RWPE2 (cell line): Measurements from ENCODE around the gene FXYD4.
"Not testable (repeated sequence)": the region's sequence is repeated elsewhere in the genome, so short reads cannot be mapped to it uniquely, and the experiment has no call there.

Source experiments
- ATAC-seq: fragments of 200-7000 bp; cut with Tn5 transposase; 3 replicates; pipeline ENCODE4 v1.9.1; 2021; ENCODE audit warnings: low read depth
- DNase-seq: peaks from one replicate; pipeline ENCODE4 v3.0.0-alpha.2; 2020; ENCODE audit warnings: low spot score
- H3K27ac ChIP-seq: fragments of 450-650 bp; 2 replicates; pipeline ENCODE4 v1.5.1; 2017; ENCODE audit warnings: mild to moderate bottlenecking; ENCODE audit not compliant: poor library complexity, severe bottlenecking
- H3K27me3 ChIP-seq: fragments of 250-450 bp; sonication (Bioruptor Pico); 2 replicates; pipeline ENCODE4 v1.5.1; 2021; ENCODE audit warnings: mild to moderate bottlenecking, moderate library complexity; ENCODE audit not compliant: insufficient read depth, poor library complexity, severe bottlenecking
- H3K36me3 ChIP-seq: fragments of 250-450 bp; sonication (Bioruptor Pico); 2 replicates; pipeline ENCODE4 v1.5.1; 2020; ENCODE audit warnings: low read depth, mild to moderate bottlenecking, moderate library complexity
- H3K4me1 ChIP-seq: fragments of 250-450 bp; sonication (Bioruptor Pico); 2 replicates; pipeline ENCODE4 v1.5.1; 2021; ENCODE audit warnings: mild to moderate bottlenecking, moderate library complexity; ENCODE audit not compliant: insufficient read depth, poor library complexity, severe bottlenecking
- H3K4me3 ChIP-seq: fragments of 250-450 bp; sonication (Bioruptor Pico); 2 replicates; pipeline ENCODE4 v1.5.1; 2021; ENCODE audit warnings: mild to moderate bottlenecking, moderate library complexity; ENCODE audit not compliant: severe bottlenecking
- H3K9me3 ChIP-seq: fragments of 250-450 bp; sonication (Bioruptor Pico); 2 replicates; pipeline ENCODE4 v1.5.1; 2021; ENCODE audit warnings: mild to moderate bottlenecking, moderate library complexity; ENCODE audit not compliant: severe bottlenecking
- TF ChIP-seq, protein P1 (sequence below): fragments of 450-650 bp; IDR thresholded peaks from one replicate; pipeline ENCODE4 v1.5.1; 2017; ENCODE audit warnings: mild to moderate bottlenecking, moderate library complexity; ENCODE audit not compliant: poor library complexity, severe bottlenecking

Gene FXYD4

DNA sequence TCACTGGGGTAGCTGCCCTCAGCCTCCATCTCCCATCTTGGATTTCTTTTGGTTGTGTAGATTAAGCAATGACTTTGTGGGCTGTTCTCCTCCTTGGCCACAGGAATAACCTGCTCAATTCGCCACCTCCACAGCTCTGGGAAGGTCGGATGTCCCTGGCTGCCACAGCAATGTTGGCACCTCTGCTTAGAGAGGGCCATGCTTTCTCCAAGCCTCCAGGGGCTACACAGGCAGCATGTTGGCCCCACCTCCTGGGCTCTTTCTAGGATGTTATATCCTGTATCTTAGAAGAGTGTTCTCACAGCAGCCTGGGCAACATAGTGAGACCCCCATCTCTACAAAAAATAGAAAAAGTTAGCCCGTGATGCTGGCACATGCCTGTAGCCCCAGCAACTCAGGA is 35.4 kb upstream of the FXYD4 start:
- Histone ChIP-seq H3K4me3 (no peak overlapping the region), H3K27me3 (no peaks in the 10 kb centered on the region), H3K4me1 (peaks cover 3% of the 10 kb centered on the region), H3K27ac (no peak overlapping the region), H3K36me3 (no peaks in the 10 kb centered on the region), H3K9me3 (no peaks in the 10 kb centered on the region)
- no peak for ATAC-seq
- TF ChIP-seq, protein P1, sequence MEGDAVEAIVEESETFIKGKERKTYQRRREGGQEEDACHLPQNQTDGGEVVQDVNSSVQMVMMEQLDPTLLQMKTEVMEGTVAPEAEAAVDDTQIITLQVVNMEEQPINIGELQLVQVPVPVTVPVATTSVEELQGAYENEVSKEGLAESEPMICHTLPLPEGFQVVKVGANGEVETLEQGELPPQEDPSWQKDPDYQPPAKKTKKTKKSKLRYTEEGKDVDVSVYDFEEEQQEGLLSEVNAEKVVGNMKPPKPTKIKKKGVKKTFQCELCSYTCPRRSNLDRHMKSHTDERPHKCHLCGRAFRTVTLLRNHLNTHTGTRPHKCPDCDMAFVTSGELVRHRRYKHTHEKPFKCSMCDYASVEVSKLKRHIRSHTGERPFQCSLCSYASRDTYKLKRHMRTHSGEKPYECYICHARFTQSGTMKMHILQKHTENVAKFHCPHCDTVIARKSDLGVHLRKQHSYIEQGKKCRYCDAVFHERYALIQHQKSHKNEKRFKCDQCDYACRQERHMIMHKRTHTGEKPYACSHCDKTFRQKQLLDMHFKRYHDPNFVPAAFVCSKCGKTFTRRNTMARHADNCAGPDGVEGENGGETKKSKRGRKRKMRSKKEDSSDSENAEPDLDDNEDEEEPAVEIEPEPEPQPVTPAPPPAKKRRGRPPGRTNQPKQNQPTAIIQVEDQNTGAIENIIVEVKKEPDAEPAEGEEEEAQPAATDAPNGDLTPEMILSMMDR: no peak
- no peak for DNase-seq

DNA sequence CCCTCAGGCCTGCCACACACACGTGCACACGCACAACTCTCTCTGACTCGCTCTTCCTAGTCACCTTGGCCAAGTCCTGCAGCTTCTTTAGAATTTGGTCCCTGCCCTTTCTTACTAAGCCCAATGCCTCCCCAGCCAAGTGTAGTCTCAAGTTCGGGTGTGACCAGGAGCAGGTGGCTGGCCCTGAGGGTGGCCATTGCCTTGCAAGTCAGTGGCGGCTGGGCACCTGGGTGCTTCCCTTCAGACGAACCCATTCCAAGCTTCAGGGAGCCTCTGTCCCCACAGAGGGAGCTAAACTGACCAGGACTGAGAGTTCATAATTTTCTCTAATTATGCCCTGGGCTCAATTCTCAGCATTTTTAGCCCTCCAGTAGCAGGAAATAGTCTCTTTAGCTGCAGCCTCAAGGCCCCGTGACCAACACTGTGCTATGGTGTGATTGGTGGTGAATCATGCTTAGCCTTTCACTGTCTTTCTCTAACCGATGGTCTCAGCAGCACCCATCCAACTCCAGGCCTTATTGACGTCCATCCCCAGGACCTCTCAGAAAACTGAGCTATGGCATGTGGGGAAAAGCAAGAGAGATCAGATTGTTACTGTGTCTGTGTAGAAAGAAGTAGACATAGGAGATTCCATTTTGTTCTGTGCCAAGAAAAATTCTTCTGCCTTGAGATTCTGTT is 34.7 kb upstream of the FXYD4 start:
- no peaks in the 10 kb centered on the region for H3K36me3 ChIP-seq
- no peak for DNase-seq
- H3K27me3 ChIP-seq: no peaks in the 10 kb centered on the region
- H3K9me3 ChIP-seq: no peaks in the 10 kb centered on the region
- peaks cover 4% of the 10 kb centered on the region for H3K4me1 ChIP-seq
- H3K27ac ChIP-seq: no peak overlapping the region
- H3K4me3 ChIP-seq: no peak overlapping the region
- ATAC-seq: no peak
- TF ChIP-seq, protein P1: no peak

DNA sequence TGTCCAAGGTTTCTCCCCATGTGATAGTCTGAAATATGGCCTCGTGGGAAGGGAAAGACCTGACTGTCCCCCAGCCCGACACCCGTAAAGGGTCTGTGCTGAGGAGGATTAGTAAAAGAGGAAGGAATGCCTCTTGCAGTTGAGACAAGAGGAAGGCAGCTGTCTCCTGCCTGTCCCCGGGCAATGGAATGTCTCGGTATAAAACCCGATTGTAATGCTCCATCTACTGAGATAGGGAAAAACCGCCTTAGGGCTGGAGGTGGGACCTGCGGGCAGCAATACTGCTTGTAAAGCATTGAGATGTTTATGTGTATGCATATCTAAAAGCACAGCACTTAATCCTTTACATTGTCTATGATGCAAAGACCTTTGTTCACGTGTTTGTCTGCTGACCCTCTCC is 33.9 kb upstream of the FXYD4 start:
- DNase-seq, H3K9me3 ChIP-seq, H3K4me3 ChIP-seq, ATAC-seq, H3K4me1 ChIP-seq, H3K36me3 ChIP-seq, H3K27ac ChIP-seq, H3K27me3 ChIP-seq: not testable (repeated sequence)

DNA sequence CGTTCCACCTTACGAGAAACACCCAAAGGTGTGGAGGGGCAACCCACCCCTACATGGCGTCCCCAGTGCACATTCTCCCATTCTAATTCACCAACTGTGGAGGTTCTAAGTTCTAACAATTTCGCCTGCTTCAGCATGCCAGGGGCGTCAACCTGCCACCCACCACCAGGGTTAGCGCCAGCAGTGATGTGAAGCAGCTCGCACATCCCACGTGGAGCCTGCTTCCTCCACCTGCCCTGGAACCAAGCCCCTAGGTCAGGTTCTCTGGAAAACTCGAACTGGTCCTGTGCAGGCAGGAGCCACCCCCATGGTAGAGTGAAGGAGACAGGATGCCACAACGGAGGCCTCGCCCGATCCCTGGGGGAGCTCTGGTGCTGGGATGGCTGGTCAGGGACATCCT is 33.3 kb upstream of the FXYD4 start:
- H3K4me1 ChIP-seq: peaks cover 4% of the 10 kb centered on the region
- TF ChIP-seq, protein P1: no peak
- H3K4me3 ChIP-seq: no peak overlapping the region
- H3K9me3 ChIP-seq: no peaks in the 10 kb centered on the region
- ATAC-seq: no peak
- no peak for DNase-seq
- H3K27ac ChIP-seq: no peak overlapping the region
- H3K36me3 ChIP-seq: no peaks in the 10 kb centered on the region
- H3K27me3 ChIP-seq: no peaks in the 10 kb centered on the region

DNA sequence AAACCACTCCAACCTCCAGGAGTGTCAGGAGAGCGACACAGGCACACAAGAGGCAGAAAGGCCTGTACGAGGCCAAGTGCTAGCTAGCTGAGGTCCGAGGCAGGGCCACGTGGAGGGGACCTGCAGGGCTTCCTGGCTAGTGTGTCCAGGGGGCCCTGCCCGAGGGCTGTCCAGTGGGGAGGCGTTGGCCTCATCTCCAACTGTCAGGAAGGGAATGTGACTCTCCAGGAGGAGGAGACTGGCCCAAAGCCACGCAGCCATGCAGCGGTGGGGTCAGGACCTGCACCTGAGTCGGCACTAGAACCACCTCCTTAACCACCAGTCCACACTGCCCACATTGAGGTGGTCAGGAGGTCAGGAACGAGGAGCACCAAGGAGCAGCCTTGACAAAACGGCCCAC is 32.3 kb upstream of the FXYD4 start:
- Histone ChIP-seq H3K27ac (no peak overlapping the region), H3K4me1 (peaks cover 7% of the 10 kb centered on the region), H3K27me3 (no peaks in the 10 kb centered on the region), H3K9me3 (no peaks in the 10 kb centered on the region), H3K36me3 (no peaks in the 10 kb centered on the region), H3K4me3 (no peak overlapping the region)
- no peak for ATAC-seq
- no peak for DNase-seq
- TF ChIP-seq, protein P1: no peak
